Lower leg skin (tissue), 3 donors: ENCODE data around the gene NEU2.

Experiments used
- POLR2A ChIP-seq, 2 donors: fragments of 450-650 bp; IDR thresholded peaks; one replicate each; pipeline ENCODE4 v1.6.1; 2016 to 2017; ENCODE audit warnings: antibody characterized with exemption in 2 of 2, mild to moderate bottlenecking in 1 of 2, moderate library complexity in 1 of 2
- TF ChIP-seq, protein P1 (sequence below), 3 donors: fragments of 450-650 bp; IDR thresholded peaks; one replicate each; pipeline ENCODE4 v1.5.1; 2016; ENCODE audit warnings: antibody characterized with exemption in 3 of 3, mild to moderate bottlenecking in 3 of 3, moderate library complexity in 2 of 3

- TF ChIP-seq, protein P1, sequence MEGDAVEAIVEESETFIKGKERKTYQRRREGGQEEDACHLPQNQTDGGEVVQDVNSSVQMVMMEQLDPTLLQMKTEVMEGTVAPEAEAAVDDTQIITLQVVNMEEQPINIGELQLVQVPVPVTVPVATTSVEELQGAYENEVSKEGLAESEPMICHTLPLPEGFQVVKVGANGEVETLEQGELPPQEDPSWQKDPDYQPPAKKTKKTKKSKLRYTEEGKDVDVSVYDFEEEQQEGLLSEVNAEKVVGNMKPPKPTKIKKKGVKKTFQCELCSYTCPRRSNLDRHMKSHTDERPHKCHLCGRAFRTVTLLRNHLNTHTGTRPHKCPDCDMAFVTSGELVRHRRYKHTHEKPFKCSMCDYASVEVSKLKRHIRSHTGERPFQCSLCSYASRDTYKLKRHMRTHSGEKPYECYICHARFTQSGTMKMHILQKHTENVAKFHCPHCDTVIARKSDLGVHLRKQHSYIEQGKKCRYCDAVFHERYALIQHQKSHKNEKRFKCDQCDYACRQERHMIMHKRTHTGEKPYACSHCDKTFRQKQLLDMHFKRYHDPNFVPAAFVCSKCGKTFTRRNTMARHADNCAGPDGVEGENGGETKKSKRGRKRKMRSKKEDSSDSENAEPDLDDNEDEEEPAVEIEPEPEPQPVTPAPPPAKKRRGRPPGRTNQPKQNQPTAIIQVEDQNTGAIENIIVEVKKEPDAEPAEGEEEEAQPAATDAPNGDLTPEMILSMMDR (IDR thresholded peaks at IDR 0.05): no peak
- TF ChIP-seq POLR2A (IDR thresholded peaks at IDR 0.05): no peak
Observed at GRCh38 chr2:233021771-233022170, 10.7 kb upstream of the NEU2 start.
